ENCODE measurements around the gene OR7C2.

Gene OR7C2

DNA sequence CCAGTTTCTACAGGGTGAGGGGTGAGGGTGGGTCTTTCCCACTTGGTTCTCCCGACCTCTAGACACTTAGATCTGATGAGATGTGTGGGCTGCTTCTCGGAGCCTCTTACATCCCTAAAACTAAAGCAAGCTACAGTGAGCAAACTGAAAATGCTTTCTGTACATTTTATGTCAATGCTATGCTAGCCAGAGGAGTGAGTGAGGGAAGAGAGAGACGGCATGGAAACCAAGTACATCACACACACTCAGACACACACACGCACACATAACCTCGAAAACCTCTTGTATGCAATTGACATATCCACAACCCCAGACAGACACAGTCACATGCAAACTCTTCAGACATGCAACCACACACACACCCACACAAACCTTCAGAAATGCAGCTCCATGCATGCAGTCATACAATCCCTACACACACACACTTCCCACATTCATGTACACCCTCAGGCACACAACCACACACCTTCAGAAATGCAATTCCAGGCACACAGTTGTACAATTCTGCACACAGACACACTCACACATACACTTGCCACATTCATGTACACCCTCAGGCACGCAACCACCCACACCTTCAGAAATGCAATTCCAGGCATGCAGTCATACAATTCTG lies 37.0 kb downstream of the OR7C2 start:
- DNase-seq (ENCODE audit: low read depth in 1 of 2, low spot score in 1 of 2), result no peak

DNA sequence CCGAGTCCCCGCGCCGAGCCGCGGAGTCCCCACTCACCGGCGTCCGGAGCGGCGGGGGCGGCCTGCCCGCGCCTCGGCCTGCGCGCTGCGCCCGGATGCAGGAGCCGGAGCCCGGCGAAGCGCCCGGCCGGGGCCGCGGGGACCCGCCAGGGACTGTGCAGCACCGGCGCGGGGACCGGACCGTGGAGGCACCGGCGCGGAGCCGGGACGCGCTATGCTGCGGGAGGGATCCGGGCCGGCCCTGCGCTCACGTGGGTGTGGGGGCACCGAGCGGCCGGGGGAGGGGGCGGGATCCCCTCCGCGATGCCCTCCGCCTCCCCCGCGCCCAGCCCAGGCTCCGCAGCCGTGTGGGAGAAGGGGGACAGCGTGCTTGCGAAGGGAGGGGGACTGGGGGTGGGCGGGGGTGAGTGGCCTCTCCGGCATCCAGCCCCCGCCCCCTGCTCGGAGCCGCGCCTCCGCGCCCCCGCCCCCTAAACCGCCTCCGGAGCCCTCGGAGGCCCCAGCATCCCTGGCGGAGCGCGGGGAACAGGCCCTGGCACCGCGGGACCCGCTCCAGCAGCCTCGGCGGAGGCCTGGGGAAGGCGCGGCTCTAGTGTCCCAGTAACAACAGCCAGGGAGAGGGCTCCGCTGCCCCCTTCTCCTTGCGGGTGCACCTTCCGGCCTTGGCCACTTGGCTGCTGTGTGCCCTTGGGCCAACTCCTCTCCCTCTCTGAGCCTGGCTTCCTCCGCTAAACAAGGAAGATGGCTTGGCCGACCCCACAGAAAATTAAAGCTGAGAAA lies 38.4 kb downstream of the OR7C2 start, which contains the start of gene SLC1A6:
SLC1A6 (minus strand) TSS at position 389 of the 780 bp plus-strand sequence. CDS start 6,954 bp downstream, outside the sequence.
- no peak for DNase-seq (ENCODE audit: low read depth in 1 of 2, low spot score in 1 of 2)

DNA sequence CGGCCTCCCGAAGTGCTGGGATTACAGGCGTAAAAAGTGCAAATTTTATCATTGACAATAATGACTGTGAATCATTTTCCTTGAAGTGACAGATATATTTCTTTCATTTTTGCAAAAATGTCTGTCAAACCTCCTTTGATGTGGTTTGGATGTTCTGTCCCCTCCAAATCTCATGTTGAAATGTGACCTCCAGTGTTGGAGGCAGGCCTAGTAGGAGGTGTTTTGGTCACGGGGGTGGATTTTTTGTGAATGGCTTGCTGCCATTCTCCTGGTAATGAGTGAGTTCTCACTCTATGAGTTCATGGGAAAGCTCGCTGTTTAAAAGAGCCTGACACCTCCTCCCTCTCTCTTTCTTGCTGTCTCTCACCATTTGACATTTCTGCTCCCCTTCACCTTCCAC lies 43.8 kb downstream of the OR7C2 start:
- DNase-seq (ENCODE audit: low read depth in 1 of 2, low spot score in 1 of 2), result no peak
